DOHH2 (cell line): ENCODE results near the gene CARD14.

ENCODE experiments used
- H3F3A ChIP-seq: fragments of 200-600 bp; sonication (generic), shearing (Covaris generic); 2 replicates; pipeline ENCODE4 v1.6.0; 2016; ENCODE audit warnings: antibody characterized with exemption, mild to moderate bottlenecking; ENCODE audit not compliant: control insufficient read depth, insufficient read depth
- H3K27ac ChIP-seq: fragments of 200-600 bp; sonication (generic); 2 replicates; pipeline ENCODE4 v1.5.1; 2014; ENCODE audit warnings: low read depth, mild to moderate bottlenecking, low read length, moderate library complexity
- H3K27me3 ChIP-seq: fragments of 200-600 bp; sonication (generic); 2 replicates; pipeline ENCODE4 v1.6.1; 2014; ENCODE audit warnings: mild to moderate bottlenecking, low read length, mixed read lengths; ENCODE audit not compliant: control insufficient read depth
- H3K36me3 ChIP-seq: fragments of 200-600 bp; sonication (generic); 2 replicates; pipeline ENCODE4 v1.6.1; 2014; ENCODE audit warnings: mild to moderate bottlenecking, low read length, moderate library complexity, mixed read lengths; ENCODE audit not compliant: control insufficient read depth
- H3K4me1 ChIP-seq: fragments of 200-600 bp; sonication (generic); 2 replicates; pipeline ENCODE4 v1.6.1; 2014; ENCODE audit warnings: mild to moderate bottlenecking, low read length, mixed read lengths; ENCODE audit not compliant: control insufficient read depth
- H3K4me2 ChIP-seq: fragments of 200-600 bp; sonication (generic); 2 replicates; pipeline ENCODE4 v1.6.0; 2014; ENCODE audit warnings: mild to moderate bottlenecking, low read length, moderate library complexity
- H3K4me3 ChIP-seq: fragments of 200-600 bp; sonication (generic); 2 replicates; pipeline ENCODE4 v1.5.1; 2014; ENCODE audit warnings: mild to moderate bottlenecking, low read length, mixed read lengths
- H3K79me2 ChIP-seq: fragments of 200-600 bp; sonication (generic); 2 replicates; pipeline ENCODE4 v1.6.1; 2014; ENCODE audit warnings: mild to moderate bottlenecking, low read length, mixed read lengths; ENCODE audit not compliant: control insufficient read depth
- H3K9me2 ChIP-seq: fragments of 200-600 bp; sonication (generic); replicated peaks from 2 replicates; pipeline ENCODE4 v1.6.1; 2014; ENCODE audit warnings: mild to moderate bottlenecking, low read length, mixed read lengths; ENCODE audit not compliant: control insufficient read depth
- H3K9me3 ChIP-seq: fragments of 200-600 bp; sonication (generic); 2 replicates; pipeline ENCODE4 v1.6.1; 2014; ENCODE audit warnings: antibody characterized with exemption, low read length, mixed read lengths; ENCODE audit not compliant: control insufficient read depth, insufficient read depth
- H4K20me1 ChIP-seq: fragments of 200-600 bp; sonication (generic); 2 replicates; pipeline ENCODE4 v1.6.0; 2014; ENCODE audit warnings: low read depth, mild to moderate bottlenecking, antibody characterized with exemption, low read length, moderate library complexity; ENCODE audit not compliant: control insufficient read depth, insufficient read depth
- EZH2phosphoT487 ChIP-seq: fragments of 200-600 bp; sonication (generic); IDR thresholded peaks from 2 replicates; pipeline ENCODE4 v1.6.1; 2017; ENCODE audit warnings: borderline replicate concordance, mild to moderate bottlenecking, antibody characterized with exemption, low read length, moderate library complexity, mixed read lengths
- TF ChIP-seq, protein P1 (sequence below): fragments of 200-600 bp; sonication (generic); IDR thresholded peaks from one replicate; pipeline ENCODE4 v1.5.1; 2014; ENCODE audit warnings: antibody characterized with exemption, mild to moderate bottlenecking, low read depth, low read length; ENCODE audit not compliant: poor library complexity, severe bottlenecking

Gene CARD14

DNA sequence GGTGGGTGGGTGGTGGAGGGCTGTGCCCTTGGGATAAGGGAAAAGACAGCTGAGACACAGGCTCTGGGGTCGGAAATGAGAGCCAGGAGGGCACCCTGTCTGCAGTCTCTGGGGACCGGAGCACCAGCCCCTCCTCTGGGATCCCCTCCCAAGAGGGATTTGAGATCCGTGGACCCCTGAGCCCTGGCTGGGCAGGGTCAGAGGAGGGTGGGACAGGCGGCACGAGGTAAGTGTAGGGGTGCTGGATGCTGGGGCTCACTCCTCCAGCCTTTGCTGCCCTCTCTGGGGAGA is 49.9 kb downstream of the CARD14 start:
- Histone ChIP-seq H3F3A (no peaks in the 10 kb centered on the region), H3K4me3 (peak overlapping the region; percentile 19), H3K4me1 (peaks cover 19% of the 10 kb centered on the region), H3K79me2 (no peaks in the 10 kb centered on the region), H3K27ac (no peak overlapping the region), H4K20me1 (0 out of 2 replicates have a peak, but pooled peaks cover 2% of the 10 kb centered on the region), H3K27me3 (peaks cover 17% of the 10 kb centered on the region), H3K36me3 (no peaks in the 10 kb centered on the region), H3K9me3 (no peaks in the 10 kb centered on the region), H3K4me2 (peak overlapping the region; percentile 45), H3K9me2 (no peaks in the 10 kb centered on the region)
- TF ChIP-seq EZH2phosphoT487 = no peak
- TF ChIP-seq, protein P1, sequence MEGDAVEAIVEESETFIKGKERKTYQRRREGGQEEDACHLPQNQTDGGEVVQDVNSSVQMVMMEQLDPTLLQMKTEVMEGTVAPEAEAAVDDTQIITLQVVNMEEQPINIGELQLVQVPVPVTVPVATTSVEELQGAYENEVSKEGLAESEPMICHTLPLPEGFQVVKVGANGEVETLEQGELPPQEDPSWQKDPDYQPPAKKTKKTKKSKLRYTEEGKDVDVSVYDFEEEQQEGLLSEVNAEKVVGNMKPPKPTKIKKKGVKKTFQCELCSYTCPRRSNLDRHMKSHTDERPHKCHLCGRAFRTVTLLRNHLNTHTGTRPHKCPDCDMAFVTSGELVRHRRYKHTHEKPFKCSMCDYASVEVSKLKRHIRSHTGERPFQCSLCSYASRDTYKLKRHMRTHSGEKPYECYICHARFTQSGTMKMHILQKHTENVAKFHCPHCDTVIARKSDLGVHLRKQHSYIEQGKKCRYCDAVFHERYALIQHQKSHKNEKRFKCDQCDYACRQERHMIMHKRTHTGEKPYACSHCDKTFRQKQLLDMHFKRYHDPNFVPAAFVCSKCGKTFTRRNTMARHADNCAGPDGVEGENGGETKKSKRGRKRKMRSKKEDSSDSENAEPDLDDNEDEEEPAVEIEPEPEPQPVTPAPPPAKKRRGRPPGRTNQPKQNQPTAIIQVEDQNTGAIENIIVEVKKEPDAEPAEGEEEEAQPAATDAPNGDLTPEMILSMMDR = no peak

DNA sequence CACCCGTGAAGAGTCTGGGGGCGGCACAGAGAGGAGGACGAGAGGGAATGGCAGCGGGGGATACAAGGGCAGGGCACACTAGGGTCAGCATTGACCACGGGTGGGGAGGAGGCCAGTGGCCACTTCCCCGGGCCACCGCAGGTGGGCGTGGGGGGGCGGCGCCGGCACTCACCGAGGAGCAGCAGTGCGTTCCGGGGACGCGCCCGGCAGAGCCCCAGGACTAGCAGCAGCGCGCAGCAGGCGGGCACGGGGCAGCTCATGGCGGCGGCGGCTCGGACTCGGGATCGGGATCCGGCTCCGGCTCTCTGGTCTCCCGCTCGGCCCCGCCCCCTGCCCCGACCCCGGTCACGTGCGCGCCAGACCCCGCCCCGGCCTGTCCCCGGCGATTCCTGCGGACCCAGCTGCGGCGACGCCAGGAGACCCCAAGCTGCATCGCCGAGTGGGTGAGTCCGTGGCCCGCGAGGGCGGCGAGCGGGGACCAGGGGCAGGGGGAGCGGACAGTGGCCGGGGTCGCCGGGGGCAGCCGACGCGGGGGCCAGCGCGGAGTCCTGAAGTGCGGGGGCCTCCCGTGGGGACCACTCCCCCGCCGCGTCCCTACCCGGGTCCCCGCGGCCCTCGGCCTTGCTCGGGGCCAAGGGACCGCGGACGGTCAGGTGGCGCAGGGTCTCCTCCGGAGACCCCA is 50.4 kb downstream of the CARD14 start, which contains the start of the genes SGSH and SLC26A11:
TSS of gene SGSH (minus strand) at position 280 of the 682 bp plus-strand sequence. CDS start at position 260, 20 bp downstream.
TSS of gene SLC26A11 (plus strand) at position 374 of the 682 bp plus-strand sequence. CDS start 1,134 bp downstream, outside the sequence.
- Histone ChIP-seq H4K20me1 (0 out of 2 replicates have a peak, but pooled peaks cover 2% of the 10 kb centered on the region), H3K4me2 (peak within 1 kb of the TSS; percentile 45), H3K27ac (no peak within 1 kb of the TSS), H3K27me3 (peaks cover 17% of the 10 kb centered on the region), H3K4me3 (peak within 1 kb of the TSS; percentile 19), H3K4me1 (peaks cover 19% of the 10 kb centered on the region), H3K36me3 (no peaks in the 10 kb centered on the region), H3K9me2 (no peaks in the 10 kb centered on the region), H3K9me3 (no peaks in the 10 kb centered on the region), H3K79me2 (no peaks in the 10 kb centered on the region), H3F3A (no peaks in the 10 kb centered on the region)
- TF ChIP-seq, protein P1 = no peak
- TF ChIP-seq EZH2phosphoT487 = no peak

DNA sequence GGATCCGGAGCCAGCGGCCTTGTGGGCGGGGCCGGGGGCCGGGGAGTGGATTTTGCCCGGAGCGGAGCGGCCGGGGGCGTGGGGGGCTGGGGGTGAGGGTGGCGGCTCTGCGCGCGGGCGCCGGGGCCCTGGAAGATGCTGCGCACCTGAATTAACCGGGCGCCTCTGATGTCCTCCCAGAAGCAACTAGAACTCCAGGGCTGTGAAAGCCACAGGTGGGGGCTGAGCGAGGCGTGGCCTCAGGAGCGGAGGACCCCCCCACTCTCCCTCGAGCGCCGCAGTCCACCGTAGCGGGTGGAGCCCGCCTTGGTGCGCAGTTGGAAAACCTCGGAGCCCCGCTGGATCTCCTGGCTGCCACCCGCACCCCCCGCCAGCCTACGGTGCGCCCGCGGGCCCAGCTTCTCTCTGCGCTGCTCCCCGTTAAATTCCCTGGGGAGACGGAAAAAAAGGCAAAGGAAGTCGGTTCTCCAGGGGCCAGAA is 50.9 kb downstream of the CARD14 start:
- peaks cover 19% of the 10 kb centered on the region for H3K4me1 ChIP-seq
- H3K36me3 ChIP-seq = no peaks in the 10 kb centered on the region
- H4K20me1 ChIP-seq = 0 out of 2 replicates have a peak, but pooled peaks cover 6% of the 10 kb centered on the region
- H3K27me3 ChIP-seq = peaks cover 17% of the 10 kb centered on the region
- H3K9me2 ChIP-seq = no peaks in the 10 kb centered on the region
- no peaks in the 10 kb centered on the region for H3F3A ChIP-seq
- H3K4me2 ChIP-seq = no peak overlapping the region
- no peaks in the 10 kb centered on the region for H3K9me3 ChIP-seq
- no peak for TF ChIP-seq EZH2phosphoT487
- TF ChIP-seq, protein P1 = no peak
- no peaks in the 10 kb centered on the region for H3K79me2 ChIP-seq
- H3K27ac ChIP-seq = no peak overlapping the region
- no peak overlapping the region for H3K4me3 ChIP-seq
